T-helper 2 cell treated with Interferon-gamma antibody and Interleukin-4, amounts not matched to agents 5 μg/mL and 100 μg/mL, for 36 hours (primary cell): Measurements from ENCODE around the gene DUSP12.

Experiments
- DNase-seq: peaks from one replicate; pipeline ENCODE4 v3.0.0; 2021; ENCODE audit warnings: low spot score
- H3K27ac Mint-ChIP-seq: one replicate; pipeline ENCODE4 v1.8.0; 2021; ENCODE audit warnings: mild to moderate bottlenecking, mixed read lengths
- H3K27me3 Mint-ChIP-seq: one replicate; pipeline ENCODE4 v1.8.0; 2021; ENCODE audit warnings: low read depth, mixed read lengths
- H3K36me3 Mint-ChIP-seq: one replicate; pipeline ENCODE4 v1.8.0; 2021; ENCODE audit warnings: low read depth, mixed read lengths
- H3K4me1 Mint-ChIP-seq: one replicate; pipeline ENCODE4 v1.8.0; 2021; ENCODE audit warnings: low read depth, mixed read lengths
- H3K4me3 Mint-ChIP-seq: one replicate; pipeline ENCODE4 v1.8.0; 2022; ENCODE audit warnings: mild to moderate bottlenecking, moderate library complexity, mixed read lengths
- H3K9me3 Mint-ChIP-seq: one replicate; pipeline ENCODE4 v1.8.0; 2021; ENCODE audit warnings: mixed read lengths

Gene DUSP12

GRCh38 chr1:161792740-161793139 is 43.2 kb downstream of the DUSP12 start:
- peak overlapping the region; percentile 55 for H3K27ac Mint-ChIP-seq
- H3K4me3 Mint-ChIP-seq: peak overlapping the region; percentile 60
- H3K27me3 Mint-ChIP-seq: no peaks in the 10 kb centered on the region
- peaks cover 55% of the 10 kb centered on the region for H3K36me3 Mint-ChIP-seq
- DNase-seq: no peak
- H3K9me3 Mint-ChIP-seq: no peaks in the 10 kb centered on the region
- H3K4me1 Mint-ChIP-seq: peaks cover 46% of the 10 kb centered on the region

- Mint-ChIP-seq H3K9me3 (no peaks in the 10 kb centered on the region), H3K27ac (no peak overlapping the region), H3K36me3 (peaks cover 59% of the 10 kb centered on the region), H3K27me3 (no peaks in the 10 kb centered on the region), H3K4me3 (no peak overlapping the region), H3K4me1 (peaks cover 7% of the 10 kb centered on the region)
- no peak for DNase-seq
These were observed 50.2 kb downstream of the DUSP12 start for GRCh38 chr1:161799792-161800191.

- no peak for DNase-seq
- Mint-ChIP-seq H3K27ac (no peak overlapping the region), H3K27me3 (no peaks in the 10 kb centered on the region), H3K4me3 (no peak overlapping the region), H3K9me3 (no peaks in the 10 kb centered on the region), H3K4me1 (peaks cover 21% of the 10 kb centered on the region), H3K36me3 (peaks cover 64% of the 10 kb centered on the region)
These were observed 52.4 kb downstream of the DUSP12 start for GRCh38 chr1:161801955-161802354.

- Mint-ChIP-seq H3K36me3 (peaks cover 58% of the 10 kb centered on the region), H3K9me3 (no peaks in the 10 kb centered on the region), H3K4me3 (no peak overlapping the region), H3K27ac (no peak overlapping the region), H3K27me3 (no peaks in the 10 kb centered on the region), H3K4me1 (peaks cover 24% of the 10 kb centered on the region)
- DNase-seq: no peak
These were observed 53.6 kb downstream of the DUSP12 start for GRCh38 chr1:161803181-161803580.

GRCh38 chr1:161805399-161806197 is 56.0 kb downstream of the DUSP12 start:
- Mint-ChIP-seq H3K4me1 (peaks cover 28% of the 10 kb centered on the region), H3K36me3 (peaks cover 62% of the 10 kb centered on the region), H3K27ac (peak overlapping the region; percentile 60), H3K4me3 (no peak overlapping the region), H3K27me3 (no peaks in the 10 kb centered on the region), H3K9me3 (peaks cover 16% of the 10 kb centered on the region)
- no peak for DNase-seq
